Endothelial cell of hepatic sinusoid (primary cell): Measurements from ENCODE around the gene LUZP1.
"Not testable (repeated sequence)": the region's sequence is repeated elsewhere in the genome, so short reads cannot be mapped to it uniquely, and the experiment has no call there.

Experiments used
- in situ Hi-C: cut with HindIII; loops from 2 replicates; pipeline ENCODE4 v1.10.0; 2017; ENCODE audit warnings: low sequenced_read_pairs

LUZP1 gene

GRCh38 chr1:23168445-23169194 lies at the start of gene LUZP1:
TSS of gene LUZP1 (minus strand) at chr1:23168856.
- in situ Hi-C loops = no loop called here

- in situ Hi-C loops = no loop called here
Measured at GRCh38 chr1:23217421-23218115, 48.9 kb upstream of the LUZP1 start, which contains the start of gene HTR1D. TSS of gene HTR1D (minus strand) at chr1:23217502. CDS start at chr1:23194219, 23,283 bp downstream.

- in situ Hi-C loops = no loop called here
Measured at GRCh38 chr1:23216771-23217420, 48.2 kb upstream of the LUZP1 start.

- in situ Hi-C loops = no loop called here
Measured at GRCh38 chr1:23215751-23216449, 47.2 kb upstream of the LUZP1 start.

GRCh38 chr1:23215291-23215690 lies 46.6 kb upstream of the LUZP1 start:
- in situ Hi-C loops = no loop called here

- in situ Hi-C loops = no loop called here
Measured at GRCh38 chr1:23214640-23215039, 46.0 kb upstream of the LUZP1 start.

GRCh38 chr1:23211955-23212354 lies 43.3 kb upstream of the LUZP1 start:
- in situ Hi-C loops = no loop called here

- in situ Hi-C loops = no loop called here
Measured at GRCh38 chr1:23210963-23211362, 42.3 kb upstream of the LUZP1 start.

- in situ Hi-C loops = no loop called here
Measured at GRCh38 chr1:23210351-23210785, 41.7 kb upstream of the LUZP1 start.

GRCh38 chr1:23209770-23210169 lies 41.1 kb upstream of the LUZP1 start:
- in situ Hi-C loops = no loop called here

GRCh38 chr1:23208527-23208926 lies 39.9 kb upstream of the LUZP1 start:
- in situ Hi-C loops = no loop called here

- in situ Hi-C loops = not testable (repeated sequence)
Measured at GRCh38 chr1:23207733-23208132, 39.1 kb upstream of the LUZP1 start.

GRCh38 chr1:23202263-23202749 lies 33.6 kb upstream of the LUZP1 start:
- in situ Hi-C loops = no loop called here

GRCh38 chr1:23200883-23201282 lies 32.2 kb upstream of the LUZP1 start:
- in situ Hi-C loops = no loop called here

GRCh38 chr1:23198373-23198772 lies 29.7 kb upstream of the LUZP1 start:
- in situ Hi-C loops = no loop called here

- in situ Hi-C loops = no loop called here
Measured at GRCh38 chr1:23196627-23197328, 28.1 kb upstream of the LUZP1 start.

- in situ Hi-C loops = no loop called here
Measured at GRCh38 chr1:23194119-23194984, 25.7 kb upstream of the LUZP1 start.

- in situ Hi-C loops = no loop called here
Measured at GRCh38 chr1:23193391-23194118, 24.9 kb upstream of the LUZP1 start.

GRCh38 chr1:23191199-23191598 lies 22.5 kb upstream of the LUZP1 start:
- in situ Hi-C loops = no loop called here
